ENCODE results near the gene GP5.

The GP5 gene

GRCh38 chr3:194364314-194364651 lies 34.8 kb downstream of the GP5 start:
- CTCF ChIA-PET = interaction anchor here (0.8 kb wide), 1 partner anchor 21 kb away, joined by 3 read pairs; no protein-coding TSS in a partner anchor

More at GRCh38 chr3:194364314-194364651, 34.8 kb downstream of the GP5 start:
- H3K4me1 ChIP-seq (ENCODE audit: control insufficient read depth, insufficient read depth, low read length) = no peaks in the 10 kb centered on the region
- no peaks in the 10 kb centered on the region for H3K9me3 ChIP-seq (ENCODE audit: control insufficient read depth, insufficient read depth, low read depth, low read length)
- no peak overlapping the region for H3K4me3 ChIP-seq (ENCODE audit: low read depth, low read length)
- TF ChIP-seq ZNF701 (tag by site-specific recombination; IDR thresholded peaks at IDR 0.05) (no peak), ZNF792 (tag by site-specific recombination; IDR thresholded peaks at IDR 0.05) (no peak), PATZ1 (tag by site-specific recombination; IDR thresholded peaks at IDR 0.05) (no peak), ZNF626 (tag by site-specific recombination; IDR thresholded peaks at IDR 0.05) (no peak), TRIM28 (IDR thresholded peaks at IDR 0.05; ENCODE audit: borderline replicate concordance, low read length) (no peak), ZNF660 (tag by site-specific recombination; IDR thresholded peaks at IDR 0.05) (no peak), ZNF610 (tag by site-specific recombination; IDR thresholded peaks at IDR 0.05; ENCODE audit: borderline replicate concordance) (no peak), ZNF518A (tag by site-specific recombination; conservative IDR thresholded peaks at IDR 0.05; ENCODE audit: low read depth) (no peak)
- TF ChIP-seq, protein P1, sequence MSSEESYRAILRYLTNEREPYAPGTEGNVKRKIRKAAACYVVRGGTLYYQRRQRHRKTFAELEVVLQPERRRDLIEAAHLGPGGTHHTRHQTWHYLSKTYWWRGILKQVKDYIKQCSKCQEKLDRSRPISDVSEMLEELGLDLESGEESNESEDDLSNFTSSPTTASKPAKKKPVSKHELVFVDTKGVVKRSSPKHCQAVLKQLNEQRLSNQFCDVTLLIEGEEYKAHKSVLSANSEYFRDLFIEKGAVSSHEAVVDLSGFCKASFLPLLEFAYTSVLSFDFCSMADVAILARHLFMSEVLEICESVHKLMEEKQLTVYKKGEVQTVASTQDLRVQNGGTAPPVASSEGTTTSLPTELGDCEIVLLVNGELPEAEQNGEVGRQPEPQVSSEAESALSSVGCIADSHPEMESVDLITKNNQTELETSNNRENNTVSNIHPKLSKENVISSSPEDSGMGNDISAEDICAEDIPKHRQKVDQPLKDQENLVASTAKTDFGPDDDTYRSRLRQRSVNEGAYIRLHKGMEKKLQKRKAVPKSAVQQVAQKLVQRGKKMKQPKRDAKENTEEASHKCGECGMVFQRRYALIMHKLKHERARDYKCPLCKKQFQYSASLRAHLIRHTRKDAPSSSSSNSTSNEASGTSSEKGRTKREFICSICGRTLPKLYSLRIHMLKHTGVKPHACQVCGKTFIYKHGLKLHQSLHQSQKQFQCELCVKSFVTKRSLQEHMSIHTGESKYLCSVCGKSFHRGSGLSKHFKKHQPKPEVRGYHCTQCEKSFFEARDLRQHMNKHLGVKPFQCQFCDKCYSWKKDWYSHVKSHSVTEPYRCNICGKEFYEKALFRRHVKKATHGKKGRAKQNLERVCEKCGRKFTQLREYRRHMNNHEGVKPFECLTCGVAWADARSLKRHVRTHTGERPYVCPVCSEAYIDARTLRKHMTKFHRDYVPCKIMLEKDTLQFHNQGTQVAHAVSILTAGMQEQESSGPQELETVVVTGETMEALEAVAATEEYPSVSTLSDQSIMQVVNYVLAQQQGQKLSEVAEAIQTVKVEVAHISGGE (tag by site-specific recombination; conservative IDR thresholded peaks at IDR 0.05; ENCODE audit: low read depth) = no peak
- POLR2A ChIA-PET = no interaction called here
- H3K36me3 ChIP-seq (ENCODE audit: control insufficient read depth in 2 of 2, insufficient read depth in 1 of 2, low read length in 2 of 2) = no peaks in the 10 kb centered on the region
- H3K27ac ChIP-seq (ENCODE audit: extremely low read depth, low read depth, low read length) = no peak overlapping the region
